Subcutaneous adipose tissue (tissue), 4 donors: ENCODE results near the gene GABPA. TPM values are rescaled to one million over a fixed set of nuclear protein-coding genes. Genes with fewer than 3 reads are reported as not detected.

Source experiments
- CTCF ChIP-seq: fragments of 450-650 bp; IDR thresholded peaks from one replicate; pipeline ENCODE4 v1.5.1; 2016; ENCODE audit warnings: low read depth, mild to moderate bottlenecking, control low read depth, antibody characterized with exemption, moderate library complexity
- total RNA-seq, 4 donors: library from RNA; depleted of rRNA; stranded (reverse); fragments of >200 nt; gene quantifications; one replicate each; pipeline ENCODE4 v1.1.0, GENCODE V29; 2016

GABPA gene
- total RNA-seq, 4 donors from 2014 or later, result 25.8 to 39.9 (median 27.5) TPM

- no peak for TF ChIP-seq CTCF
Measured at GRCh38 chr21:25801217-25802014, 66.6 kb downstream of the GABPA start.

DNA sequence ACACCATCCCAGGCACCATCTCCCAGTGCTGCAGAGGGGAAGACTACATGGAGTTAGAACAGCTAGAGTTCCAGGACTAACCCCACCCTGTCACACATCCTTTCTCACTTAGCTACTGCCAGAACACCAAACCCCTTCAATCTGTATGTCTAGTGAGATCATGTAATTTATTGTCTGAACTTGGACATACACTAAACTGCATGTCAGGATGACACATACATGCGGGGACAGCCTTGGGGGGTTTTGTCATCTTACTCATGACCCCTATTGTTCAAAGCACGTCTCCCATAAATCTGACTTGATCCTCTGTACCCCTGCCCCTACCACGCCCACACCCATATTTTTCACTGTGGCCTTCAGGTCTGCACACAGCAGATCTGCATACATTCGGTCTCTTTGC, 71.3 kb downstream of the GABPA start:
- no peak for TF ChIP-seq CTCF

GRCh38 chr21:25807191-25807590, 72.4 kb downstream of the GABPA start:
- TF ChIP-seq CTCF, result no peak

DNA sequence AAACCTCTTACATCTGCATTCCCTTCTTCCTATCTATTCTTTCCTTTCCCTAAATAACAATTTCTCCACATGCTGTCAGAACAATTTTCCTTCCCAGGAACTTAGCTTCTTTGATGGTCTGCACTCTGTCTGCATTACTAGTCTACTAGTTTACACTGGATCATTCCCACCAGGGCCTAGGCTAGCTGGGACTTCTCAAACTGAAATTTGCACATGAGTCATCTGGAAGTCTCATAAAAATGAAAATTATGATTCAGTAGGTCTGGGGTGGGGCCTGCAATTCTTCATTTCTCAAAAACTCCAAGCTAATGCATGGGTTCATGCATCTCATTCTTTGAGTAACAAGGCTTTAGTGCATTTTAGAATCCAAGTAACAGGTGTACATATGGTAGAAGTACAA, 74.2 kb downstream of the GABPA start:
- no peak for TF ChIP-seq CTCF

GRCh38 chr21:25811186-25811585, 76.4 kb downstream of the GABPA start:
- no peak for TF ChIP-seq CTCF

DNA sequence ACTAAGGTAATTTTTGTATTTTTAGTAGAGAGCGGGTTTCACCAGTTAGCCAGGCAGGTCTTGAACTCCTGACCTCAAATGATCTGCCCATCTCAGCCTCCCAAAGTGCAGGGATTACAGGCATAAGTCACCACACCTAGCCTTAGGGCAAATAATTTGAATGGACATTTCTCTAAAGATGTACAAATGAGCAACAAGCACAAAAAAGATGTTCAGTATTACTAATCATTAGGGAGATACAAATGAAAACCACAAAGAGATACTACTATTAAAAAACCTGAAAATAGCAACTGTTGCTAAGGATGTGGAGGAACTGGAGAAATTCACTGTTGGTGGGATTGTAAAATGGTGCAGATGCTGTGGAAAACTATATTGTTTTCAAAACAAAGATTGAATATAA, 79.1 kb downstream of the GABPA start:
- no peak for TF ChIP-seq CTCF

GRCh38 chr21:25818121-25818520, 83.3 kb downstream of the GABPA start:
- no peak for TF ChIP-seq CTCF
